ENCODE measurements around the gene NOL7.

DNA sequence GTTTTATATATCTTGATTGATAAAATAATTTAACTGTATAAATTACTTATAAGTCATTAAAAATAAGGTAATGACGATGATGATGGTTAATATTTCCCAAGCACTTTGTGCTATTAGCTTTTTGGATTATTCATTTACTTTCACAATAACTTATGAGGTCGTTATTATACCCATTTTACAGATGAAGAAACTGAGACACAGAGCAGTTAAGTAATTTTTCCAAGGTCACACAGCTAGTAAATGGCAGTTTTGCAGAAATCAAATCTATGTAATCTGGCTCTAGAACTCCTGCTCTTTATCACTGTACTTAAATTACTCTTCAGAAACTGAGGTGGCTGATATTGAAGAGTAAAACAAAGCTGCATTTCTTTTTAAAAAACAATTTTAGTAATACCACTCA is 18.2 kb downstream of the NOL7 start:
- TF ChIP-seq EZH2 (IDR thresholded peaks at IDR 0.05; ENCODE audit: low read depth, low read length, severe bottlenecking) (no peak), POLR2A (IDR thresholded peaks at IDR 0.05; ENCODE audit: control extremely low read depth in 1 of 2, low read depth in 2 of 2, low read length in 2 of 2) (no peak), CHD1 (IDR thresholded peaks at IDR 0.05; ENCODE audit: low read depth, low read length) (no peak), TCF12 (IDR thresholded peaks at IDR 0.05; ENCODE audit: low read depth, low read length) (no peak), POLR2AphosphoS5 (IDR thresholded peaks at IDR 0.05; ENCODE audit: low read depth, low read length) (no peak), KDM1A (IDR thresholded peaks at IDR 0.05; ENCODE audit: borderline replicate concordance, low read length) (peak; percentile 65; the same call in 1 of the 2 replicates), EP300 (IDR thresholded peaks at IDR 0.05; ENCODE audit: borderline replicate concordance in 1 of 2, low read depth in 2 of 2, low read length in 2 of 2) (no peak), EGR1 (IDR thresholded peaks at IDR 0.05; ENCODE audit: borderline replicate concordance, low read depth, low read length) (no peak)
- TF ChIP-seq, protein P1, sequence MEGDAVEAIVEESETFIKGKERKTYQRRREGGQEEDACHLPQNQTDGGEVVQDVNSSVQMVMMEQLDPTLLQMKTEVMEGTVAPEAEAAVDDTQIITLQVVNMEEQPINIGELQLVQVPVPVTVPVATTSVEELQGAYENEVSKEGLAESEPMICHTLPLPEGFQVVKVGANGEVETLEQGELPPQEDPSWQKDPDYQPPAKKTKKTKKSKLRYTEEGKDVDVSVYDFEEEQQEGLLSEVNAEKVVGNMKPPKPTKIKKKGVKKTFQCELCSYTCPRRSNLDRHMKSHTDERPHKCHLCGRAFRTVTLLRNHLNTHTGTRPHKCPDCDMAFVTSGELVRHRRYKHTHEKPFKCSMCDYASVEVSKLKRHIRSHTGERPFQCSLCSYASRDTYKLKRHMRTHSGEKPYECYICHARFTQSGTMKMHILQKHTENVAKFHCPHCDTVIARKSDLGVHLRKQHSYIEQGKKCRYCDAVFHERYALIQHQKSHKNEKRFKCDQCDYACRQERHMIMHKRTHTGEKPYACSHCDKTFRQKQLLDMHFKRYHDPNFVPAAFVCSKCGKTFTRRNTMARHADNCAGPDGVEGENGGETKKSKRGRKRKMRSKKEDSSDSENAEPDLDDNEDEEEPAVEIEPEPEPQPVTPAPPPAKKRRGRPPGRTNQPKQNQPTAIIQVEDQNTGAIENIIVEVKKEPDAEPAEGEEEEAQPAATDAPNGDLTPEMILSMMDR (IDR thresholded peaks at IDR 0.05; ENCODE audit: control extremely low read depth in 1 of 3, insufficient read depth in 1 of 3, low read depth in 1 of 3, low read length in 3 of 3) = no peak
- TF ChIP-seq, protein P2, sequence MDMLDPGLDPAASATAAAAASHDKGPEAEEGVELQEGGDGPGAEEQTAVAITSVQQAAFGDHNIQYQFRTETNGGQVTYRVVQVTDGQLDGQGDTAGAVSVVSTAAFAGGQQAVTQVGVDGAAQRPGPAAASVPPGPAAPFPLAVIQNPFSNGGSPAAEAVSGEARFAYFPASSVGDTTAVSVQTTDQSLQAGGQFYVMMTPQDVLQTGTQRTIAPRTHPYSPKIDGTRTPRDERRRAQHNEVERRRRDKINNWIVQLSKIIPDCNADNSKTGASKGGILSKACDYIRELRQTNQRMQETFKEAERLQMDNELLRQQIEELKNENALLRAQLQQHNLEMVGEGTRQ (IDR thresholded peaks at IDR 0.05; ENCODE audit: low read length) = no peak
- TF ChIP-seq, protein P3, sequence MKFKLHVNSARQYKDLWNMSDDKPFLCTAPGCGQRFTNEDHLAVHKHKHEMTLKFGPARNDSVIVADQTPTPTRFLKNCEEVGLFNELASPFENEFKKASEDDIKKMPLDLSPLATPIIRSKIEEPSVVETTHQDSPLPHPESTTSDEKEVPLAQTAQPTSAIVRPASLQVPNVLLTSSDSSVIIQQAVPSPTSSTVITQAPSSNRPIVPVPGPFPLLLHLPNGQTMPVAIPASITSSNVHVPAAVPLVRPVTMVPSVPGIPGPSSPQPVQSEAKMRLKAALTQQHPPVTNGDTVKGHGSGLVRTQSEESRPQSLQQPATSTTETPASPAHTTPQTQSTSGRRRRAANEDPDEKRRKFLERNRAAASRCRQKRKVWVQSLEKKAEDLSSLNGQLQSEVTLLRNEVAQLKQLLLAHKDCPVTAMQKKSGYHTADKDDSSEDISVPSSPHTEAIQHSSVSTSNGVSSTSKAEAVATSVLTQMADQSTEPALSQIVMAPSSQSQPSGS (IDR thresholded peaks at IDR 0.05; ENCODE audit: low read length) = no peak
